HCT116 (cell line): ENCODE results near the gene MSL3. TPM values are rescaled to one million over a fixed set of nuclear protein-coding genes. Genes with fewer than 3 reads are reported as not detected.

Source experiments
- ATAC-seq: fragments of 200-7000 bp; cut with Tn5 transposase; 2 replicates; pipeline ENCODE4 v1.9.1; 2020; ENCODE audit warnings: mild to moderate bottlenecking, moderate library complexity
- BruUV-seq: library from RNA; stranded (reverse); fragments of 400-500 nt; replicated peaks from 2 replicates; lab custom pipeline; 2021; lab: Mats Ljungman, UMichigan
- CTCF ChIA-PET: fragments of 300-600 bp; sonication (Branson Sonifier 250); formaldehyde crosslinking; loops from one replicate; lab custom pipeline; 2021; ENCODE audit warnings: antibody characterized with exemption; lab: Charles Lee
- POLR2A ChIA-PET: fragments of 300-600, 350-600 bp; sonication (Branson Sonifier 250); formaldehyde crosslinking; loops from one replicate; lab custom pipeline; 2021; ENCODE audit warnings: antibody characterized with exemption; lab: Charles Lee
- RAD21 ChIA-PET, 2 experiments: fragments of 300-600 bp; sonication (Branson Sonifier 250); formaldehyde crosslinking; loops; one replicate each; lab custom pipeline; 2023; ENCODE audit warnings: low total read pairs in 2 of 2; ENCODE audit not compliant: uncharacterized antibody in 2 of 2, unreplicated experiment in 2 of 2, low non-redundant PET in 1 of 2; lab: Charles Lee
- DNase-seq: peaks from one replicate; pipeline ENCODE4 v3.0.0-alpha.2; 2010; ENCODE audit warnings: low read depth, low spot score
- H2AFZ ChIP-seq: fragments of 200-600 bp; shearing (Covaris generic), sonication (generic); 2 replicates; pipeline ENCODE4 v1.6.1; 2017; ENCODE audit warnings: low read depth, mixed run types, mixed read lengths, antibody characterized with exemption, low read length; ENCODE audit not compliant: poor library complexity, severe bottlenecking
- H3K27ac ChIP-seq: 2 replicates; pipeline ENCODE4 v1.5.1; 2012; ENCODE audit warnings: low read depth, low read length
- H3K27me3 ChIP-seq: fragments of 200-600 bp; sonication (generic); 2 replicates; pipeline ENCODE4 v1.6.1; 2016; ENCODE audit warnings: mixed run types, low read length, mixed read lengths; ENCODE audit not compliant: insufficient read depth
- H3K36me3 ChIP-seq, 2 experiments: fragments of 200-500 bp in 1 of 2; fragments of 200-600 bp in 1 of 2; sonication (Bioruptor generic) in 1 of 2; sonication (generic) in 1 of 2; 2 replicates each; pipeline versions ENCODE4 v1.5.1 to v1.6.1; 2014 to 2016; ENCODE audit warnings: low read length in 2 of 2, inconsistent platforms in 1 of 2, mixed read lengths in 1 of 2, mixed run types in 1 of 2; ENCODE audit not compliant: insufficient read depth in 2 of 2, control insufficient read depth in 1 of 2
- H3K4me1 ChIP-seq, 2 experiments: fragments of 200-600 bp in 1 of 2; sonication (generic) in 1 of 2; 2 replicates each; pipeline versions ENCODE4 v1.5.1 to v1.6.1; 2012 to 2017; ENCODE audit warnings: low read length in 2 of 2, inconsistent platforms in 1 of 2, mild to moderate bottlenecking in 1 of 2, mixed read lengths in 1 of 2, mixed run types in 1 of 2, moderate library complexity in 1 of 2; ENCODE audit not compliant: insufficient read depth in 2 of 2, control insufficient read depth in 1 of 2
- H3K4me2 ChIP-seq: fragments of 200-600 bp; sonication (generic); 2 replicates; pipeline ENCODE4 v1.6.1; 2017; ENCODE audit warnings: mixed run types, low read length, mixed read lengths
- H3K4me3 ChIP-seq, 2 experiments: fragments of 200-600 bp in 1 of 2; sonication (generic) in 1 of 2; replicated peaks in 1 of 2; 2 replicates each; pipeline ENCODE4 v1.5.1; 2011 to 2016; ENCODE audit warnings: low read length in 2 of 2, control low read depth in 1 of 2, low read depth in 1 of 2, mild to moderate bottlenecking in 1 of 2, mixed read lengths in 1 of 2, mixed run types in 1 of 2
- H3K79me2 ChIP-seq: fragments of 200-600 bp; sonication (generic); 2 replicates; pipeline ENCODE4 v1.6.1; 2017; ENCODE audit warnings: mild to moderate bottlenecking, mixed run types, low read length, moderate library complexity, mixed read lengths; ENCODE audit not compliant: insufficient read depth
- H3K9ac ChIP-seq: fragments of 200-600 bp; sonication (generic); 2 replicates; pipeline ENCODE4 v1.6.1; 2016; ENCODE audit warnings: low read length, mixed read lengths
- H3K9me2 ChIP-seq: fragments of 200-600 bp; sonication (generic), shearing (Covaris generic); 2 replicates; pipeline ENCODE4 v1.6.1; 2017; ENCODE audit warnings: mixed run types, mild to moderate bottlenecking, moderate library complexity; ENCODE audit not compliant: insufficient read depth
- H3K9me3 ChIP-seq, 2 experiments: fragments of 200-500 bp in 1 of 2; fragments of 200-600 bp in 1 of 2; sonication (Bioruptor generic) in 1 of 2; sonication (generic) in 1 of 2; 2 replicates each; pipeline ENCODE4 v1.6.1; 2014 to 2017; ENCODE audit warnings: low read length in 2 of 2, mixed read lengths in 2 of 2, inconsistent platforms in 1 of 2, low read depth in 1 of 2, mild to moderate bottlenecking in 1 of 2, mixed run types in 1 of 2, moderate library complexity in 1 of 2; ENCODE audit not compliant: control insufficient read depth in 1 of 2, insufficient read depth in 1 of 2
- H4K20me1 ChIP-seq: fragments of 200-600 bp; sonication (generic), shearing (Covaris generic); 2 replicates; pipeline ENCODE4 v1.6.1; 2017; ENCODE audit warnings: mixed run types, mild to moderate bottlenecking, moderate library complexity; ENCODE audit not compliant: insufficient read depth
- CBX3 ChIP-seq: IDR thresholded peaks from 2 replicates; pipeline ENCODE4 v1.6.1; 2012; ENCODE audit warnings: low read depth
- CEBPB ChIP-seq: IDR thresholded peaks from 2 replicates; pipeline ENCODE4 v1.6.1; 2012; ENCODE audit warnings: low read depth
- CTCF ChIP-seq, 3 experiments: fragments of 200-600 bp in 1 of 3; sonication (generic) in 1 of 3; IDR thresholded peaks in 2 of 3; conservative IDR thresholded peaks in 1 of 3; 2 replicates each; pipeline ENCODE4 v1.5.1; 2012 to 2017; ENCODE audit warnings: low read depth in 2 of 3, low read length in 2 of 3, antibody characterized with exemption in 1 of 3, borderline replicate concordance in 1 of 3, control low read depth in 1 of 3, mild to moderate bottlenecking in 1 of 3, mixed read lengths in 1 of 3, mixed run types in 1 of 3, moderate library complexity in 1 of 3; ENCODE audit not compliant: insufficient read depth in 1 of 3
- EGR1 ChIP-seq: IDR thresholded peaks from 2 replicates; pipeline ENCODE4 v1.6.1; 2012; ENCODE audit warnings: low read depth
- EZH2 ChIP-seq: fragments of 200-600 bp; sonication (generic); IDR thresholded peaks from 2 replicates; pipeline ENCODE4 v1.6.1; 2017; ENCODE audit warnings: antibody characterized with exemption, mixed run types
- FOSL1 ChIP-seq: IDR thresholded peaks from 2 replicates; pipeline ENCODE4 v1.6.1; 2012; ENCODE audit warnings: low read depth
- JUND ChIP-seq: IDR thresholded peaks from 2 replicates; pipeline ENCODE4 v1.6.1; 2012
- MAX ChIP-seq: IDR thresholded peaks from 2 replicates; pipeline ENCODE4 v1.6.1; 2012
- POLR2A ChIP-seq: IDR thresholded peaks from 2 replicates; pipeline ENCODE4 v1.7.0; 2011; ENCODE audit warnings: borderline replicate concordance; ENCODE audit not compliant: insufficient read depth, insufficient read length; ENCODE audit errors: extremely low read depth
- RAD21 ChIP-seq: IDR thresholded peaks from 2 replicates; pipeline ENCODE4 v1.6.1; 2012; ENCODE audit warnings: low read depth, mild to moderate bottlenecking
- SP1 ChIP-seq: IDR thresholded peaks from 2 replicates; pipeline ENCODE4 v1.6.1; 2012; ENCODE audit warnings: low read depth
- SRF ChIP-seq: IDR thresholded peaks from 2 replicates; pipeline ENCODE4 v1.6.1; 2012; ENCODE audit warnings: low read depth
- TCF7L2 ChIP-seq: IDR thresholded peaks from 2 replicates; pipeline ENCODE4 v1.7.0; 2011; ENCODE audit warnings: borderline replicate concordance, inconsistent platforms; ENCODE audit not compliant: insufficient read depth, insufficient read length; ENCODE audit errors: extremely low read depth
- ZFX ChIP-seq: fragments of 450-650 bp; IDR thresholded peaks from 2 replicates; pipeline ENCODE4 v1.6.1; 2017
- intact Hi-C: fragments of 100-400 bp; cut with micrococcal nuclease; formaldehyde crosslinking; loops from 2 replicates; pipeline ENCODE4 v1.10.0; 2022
- total RNA-seq: library from RNA; stranded (reverse); gene quantifications from one replicate; pipeline ENCODE4 v1.2.1, GENCODE V29; 2021; ENCODE audit not compliant: unreplicated experiment
- TF ChIP-seq, protein P1 (sequence below): IDR thresholded peaks from 2 replicates; pipeline ENCODE4 v1.6.1; 2012

MSL3 gene
- total RNA-seq, 1 experiment from 2014 or later, result 12.0 TPM

DNA sequence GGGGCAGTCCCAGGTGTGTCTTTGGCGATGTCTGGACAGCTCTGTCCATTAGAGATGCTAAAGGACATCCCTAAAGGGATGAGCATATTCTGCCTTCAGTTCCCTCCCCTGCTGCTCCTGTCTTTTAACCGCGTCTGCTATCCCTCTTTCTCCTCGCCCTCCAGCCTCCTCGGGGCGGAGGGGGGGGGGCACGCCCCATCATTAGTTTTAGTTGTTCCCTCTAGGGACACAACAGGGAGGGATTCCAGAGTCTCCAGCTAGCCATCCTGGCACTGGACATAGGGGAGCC lies 1.1 kb downstream of the MSL3 start:
- Histone ChIP-seq H3K4me3 (peak overlapping the region; percentile 74 to 76), H3K4me1 (peaks cover 0 to 4% of the 10 kb centered on the region in 2 experiments; a peak in 1 of 4 replicates), H2AFZ (no peak overlapping the region), H4K20me1 (no peaks in the 10 kb centered on the region), H3K9ac (peak overlapping the region; percentile 74), H3K27me3 (no peaks in the 10 kb centered on the region), H3K27ac (peak overlapping the region; percentile 44), H3K9me2 (no peaks in the 10 kb centered on the region), H3K4me2 (peak overlapping the region; percentile 84), H3K36me3 (no peaks in the 10 kb centered on the region; a peak in 1 of 4 replicates), H3K79me2 (no peaks in the 10 kb centered on the region), H3K9me3 (no peaks in the 10 kb centered on the region)
- RAD21 ChIA-PET, result no interaction called here
- CTCF ChIA-PET, result interaction anchor here (0.6 to 2.0 kb wide), 4 partner anchors 9 to 15 kb away, joined by 3 to 7 read pairs (median 4); no protein-coding TSS in a partner anchor
- intact Hi-C loops, result no loop called here
- POLR2A ChIA-PET, result no interaction called here
- TF ChIP-seq MAX (no peak), SRF (no peak), CEBPB (no peak), EZH2 (no peak)
- no peak for DNase-seq
- no TSS peak for BruUV-seq
- ATAC-seq, result peak; percentile 10

GRCh38 chrX:11759461-11760311 lies 1.6 kb downstream of the MSL3 start:
- ChIA-PET RAD21 (no interaction called here), CTCF (interaction anchor here (0.6 to 2.0 kb wide), 4 partner anchors 8 to 14 kb away, joined by 3 to 7 read pairs (median 4); no protein-coding TSS in a partner anchor), POLR2A (no interaction called here)
- no peaks in the 10 kb centered on the region for H3K79me2 ChIP-seq
- no peaks in the 10 kb centered on the region; a peak in 1 of 4 replicates for H3K36me3 ChIP-seq
- no peaks in the 10 kb centered on the region for H3K9me2 ChIP-seq
- BruUV-seq, result no TSS peak
- peak overlapping the region; percentile 84 for H3K4me2 ChIP-seq
- DNase-seq (peak; percentile 70), ATAC-seq (peak; percentile 89)
- intact Hi-C loops, result no loop called here
- no peaks in the 10 kb centered on the region for H3K9me3 ChIP-seq
- peaks cover 0 to 4% of the 10 kb centered on the region in 2 experiments; a peak in 1 of 4 replicates for H3K4me1 ChIP-seq
- peak overlapping the region; percentile 74 for H3K9ac ChIP-seq
- peak overlapping the region; percentile 21 for H2AFZ ChIP-seq
- peak overlapping the region; percentile 74 to 76 for H3K4me3 ChIP-seq
- no peaks in the 10 kb centered on the region for H4K20me1 ChIP-seq
- H3K27ac ChIP-seq, result peak overlapping the region; percentile 44
- H3K27me3 ChIP-seq, result no peaks in the 10 kb centered on the region
- TF ChIP-seq, protein P1, sequence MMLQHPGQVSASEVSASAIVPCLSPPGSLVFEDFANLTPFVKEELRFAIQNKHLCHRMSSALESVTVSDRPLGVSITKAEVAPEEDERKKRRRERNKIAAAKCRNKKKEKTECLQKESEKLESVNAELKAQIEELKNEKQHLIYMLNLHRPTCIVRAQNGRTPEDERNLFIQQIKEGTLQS, result no peak
- TF ChIP-seq EGR1, result no peak
- no peak for TF ChIP-seq CBX3
- TF ChIP-seq CTCF (IDR thresholded peaks at IDR 0.05 in 2 of 3, conservative IDR thresholded peaks at IDR 0.05 in 1 of 3; ENCODE audit: borderline replicate concordance in 1 of 3, insufficient read depth in 1 of 3, low read depth in 2 of 3, low read length in 2 of 3), result no peak
- peak; percentile 74 for TF ChIP-seq TCF7L2
- TF ChIP-seq SRF, result 0 out of 2 replicates have a peak, but pooled peaks have one; percentile 28
- no peak for TF ChIP-seq RAD21
- TF ChIP-seq MAX, result no peak
- no peak for TF ChIP-seq FOSL1
- TF ChIP-seq POLR2A, result no peak
- no peak for TF ChIP-seq ZFX
- no peak for TF ChIP-seq JUND
- TF ChIP-seq SP1, result peak; percentile 80
